TTC549 (cell line): ENCODE measurements around the gene XXYLT1.

Source experiments
- FAIRE-seq: peaks from 2 replicates; lab custom pipeline; 2012; peaks lifted over from hg19 to GRCh38; lab: Jason Lieb, UNC

XXYLT1 gene

GRCh38 chr3:195184716-195185421 lies 86.1 kb downstream of the XXYLT1 start:
- no peak for FAIRE-seq

- no peak for FAIRE-seq
Measured at GRCh38 chr3:195183071-195183776, 87.7 kb downstream of the XXYLT1 start.

DNA sequence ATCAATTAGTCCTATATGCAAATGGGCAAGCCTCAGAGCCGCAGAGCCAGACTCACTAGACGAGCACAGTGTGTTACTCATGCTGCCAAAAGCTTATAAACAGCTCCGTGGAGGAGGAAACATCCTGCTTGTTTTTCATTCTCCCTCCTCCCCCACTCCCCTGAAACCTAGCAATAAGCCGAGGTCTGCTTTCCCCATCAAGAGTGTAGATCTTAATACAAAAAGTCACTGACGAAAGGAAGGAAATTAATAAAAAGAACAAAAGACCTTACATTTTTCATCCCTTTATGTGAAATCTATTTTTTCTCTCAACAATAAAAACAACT lies 88.5 kb downstream of the XXYLT1 start:
- no peak for FAIRE-seq

GRCh38 chr3:195181741-195182469 lies 89.1 kb downstream of the XXYLT1 start:
- FAIRE-seq = no peak

GRCh38 chr3:195181113-195181498 lies 89.9 kb downstream of the XXYLT1 start:
- no peak for FAIRE-seq

DNA sequence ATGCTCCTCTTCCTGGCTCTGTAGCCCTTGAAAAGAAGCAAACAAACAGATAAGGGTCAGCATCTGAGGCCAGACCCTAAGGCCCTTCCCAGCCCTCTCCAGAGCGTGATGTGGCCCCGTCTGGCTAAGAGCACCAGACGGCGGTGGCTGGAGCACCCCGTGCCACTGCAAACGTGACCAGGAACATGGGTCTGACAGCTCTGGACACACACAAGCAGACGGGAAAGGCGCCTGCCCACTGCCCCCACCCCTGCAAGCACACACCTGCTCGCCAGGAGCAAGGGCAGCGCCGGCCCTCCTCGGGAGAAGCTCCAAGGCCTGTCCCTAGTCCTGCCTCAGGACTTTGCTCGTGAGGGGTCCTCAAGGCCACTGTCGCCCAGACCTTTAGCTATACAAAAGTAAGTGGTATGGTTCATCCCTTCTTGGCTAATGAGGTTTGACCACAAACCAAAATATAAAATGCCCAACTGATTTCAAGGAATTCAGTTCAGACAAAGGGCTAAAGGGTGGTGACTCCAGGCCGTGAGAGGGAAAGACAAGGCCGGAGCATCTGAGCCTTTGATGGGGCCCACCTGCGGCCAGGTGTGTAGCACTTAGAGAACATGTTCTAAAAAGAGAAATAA lies 90.4 kb downstream of the XXYLT1 start:
- FAIRE-seq = no peak

- no peak for FAIRE-seq
Measured at GRCh38 chr3:195179776-195180489, 91.0 kb downstream of the XXYLT1 start.

DNA sequence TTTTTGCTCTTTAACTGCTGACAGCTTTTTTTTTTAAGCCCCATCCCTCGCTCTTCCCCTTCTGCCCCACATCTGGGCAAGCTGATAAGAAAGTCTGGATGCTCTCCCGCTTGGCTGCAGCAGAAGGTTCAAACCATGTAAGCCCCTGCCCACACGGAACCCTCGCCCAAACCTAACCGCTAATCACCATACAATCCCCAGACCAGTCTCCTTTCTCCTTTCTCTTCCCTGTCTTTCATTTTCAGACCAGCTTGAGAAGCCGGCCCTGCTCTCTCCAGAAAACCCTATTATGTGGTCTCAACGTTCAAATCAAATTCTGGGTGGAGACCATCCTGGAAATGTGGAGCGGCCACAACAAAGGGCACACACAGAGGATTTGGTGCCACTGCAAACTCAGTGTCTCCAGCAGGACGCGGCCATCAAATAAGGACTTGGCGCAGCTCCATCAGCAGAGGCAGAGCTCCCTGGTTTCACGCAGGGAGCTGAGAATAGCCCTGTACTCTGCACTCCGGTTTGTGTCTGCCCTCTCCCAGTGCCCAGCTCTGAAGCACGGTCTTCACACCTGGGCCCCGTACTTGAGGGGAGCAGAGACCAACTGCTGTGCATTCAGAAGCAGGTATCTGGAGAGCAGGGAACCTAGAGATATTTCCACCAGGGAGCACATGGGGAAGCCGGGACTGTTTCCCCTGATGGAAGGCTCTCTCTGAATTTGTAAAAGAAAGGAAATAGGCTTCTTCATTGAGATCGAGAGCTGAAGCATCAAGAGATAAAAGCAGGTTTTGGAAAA lies 92.6 kb downstream of the XXYLT1 start:
- FAIRE-seq = no peak

- FAIRE-seq = no peak
Measured at GRCh38 chr3:195177422-195178123, 93.4 kb downstream of the XXYLT1 start.

DNA sequence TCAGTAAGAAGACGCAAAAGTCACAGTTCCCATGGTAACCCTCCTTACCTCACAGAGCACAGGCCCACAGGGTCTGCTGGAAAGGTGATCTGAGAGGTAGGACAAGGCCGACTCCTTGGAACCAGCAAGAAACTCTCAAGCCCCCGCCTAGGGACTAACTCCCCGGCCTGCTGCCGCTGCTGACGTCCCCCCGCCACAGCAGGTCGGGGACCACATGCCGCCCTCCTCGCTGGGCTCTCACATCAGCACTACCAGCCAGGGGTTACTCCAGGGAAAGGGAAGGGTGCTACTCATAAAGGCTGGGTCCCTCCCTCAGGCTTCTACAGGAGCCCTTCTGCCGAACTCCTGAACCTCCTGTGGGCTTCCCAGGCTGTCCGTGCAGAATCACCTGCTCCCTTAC lies 94.2 kb downstream of the XXYLT1 start:
- FAIRE-seq = no peak

DNA sequence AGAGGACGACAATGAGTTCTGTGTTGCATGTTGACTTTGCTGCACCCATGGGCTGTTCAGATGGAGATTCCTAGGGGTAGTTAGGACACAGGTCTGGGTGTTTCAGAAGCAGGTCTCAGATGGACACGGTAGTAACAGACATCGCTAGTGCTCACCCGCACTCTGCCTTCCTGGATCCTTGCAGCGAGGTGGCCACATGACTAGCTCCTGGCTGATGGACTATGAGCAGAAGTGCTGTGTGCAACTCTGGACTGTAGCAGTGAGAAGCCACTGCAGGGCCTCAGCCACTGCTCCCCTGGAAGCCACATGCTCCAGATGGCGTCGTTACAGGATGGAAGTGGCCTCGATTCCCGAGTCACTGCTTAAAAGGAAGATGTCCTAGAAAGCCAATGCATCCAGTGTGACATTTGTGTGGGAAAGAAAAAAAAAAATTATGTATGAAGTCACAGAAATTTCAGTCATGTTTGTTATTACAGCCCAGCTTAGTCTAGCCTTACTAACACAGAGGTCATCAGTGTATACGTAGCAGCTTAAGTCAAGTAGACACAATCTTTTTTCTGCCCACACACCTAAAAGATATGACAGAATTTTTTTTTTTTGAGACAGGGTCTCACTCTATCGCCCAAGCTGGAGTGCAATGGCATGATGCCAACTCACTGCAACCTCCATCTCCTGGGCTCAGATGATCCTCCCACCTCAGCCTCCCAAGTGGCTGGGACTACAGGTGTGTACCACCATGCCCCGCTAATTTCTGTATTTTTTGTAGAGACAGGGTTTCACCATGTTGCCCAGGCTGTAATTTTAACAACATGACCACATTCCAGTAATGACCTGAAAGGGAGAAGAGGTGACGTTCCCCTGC lies 95.3 kb downstream of the XXYLT1 start:
- no peak for FAIRE-seq

GRCh38 chr3:195175076-195175475 lies 95.9 kb downstream of the XXYLT1 start:
- FAIRE-seq = no peak

DNA sequence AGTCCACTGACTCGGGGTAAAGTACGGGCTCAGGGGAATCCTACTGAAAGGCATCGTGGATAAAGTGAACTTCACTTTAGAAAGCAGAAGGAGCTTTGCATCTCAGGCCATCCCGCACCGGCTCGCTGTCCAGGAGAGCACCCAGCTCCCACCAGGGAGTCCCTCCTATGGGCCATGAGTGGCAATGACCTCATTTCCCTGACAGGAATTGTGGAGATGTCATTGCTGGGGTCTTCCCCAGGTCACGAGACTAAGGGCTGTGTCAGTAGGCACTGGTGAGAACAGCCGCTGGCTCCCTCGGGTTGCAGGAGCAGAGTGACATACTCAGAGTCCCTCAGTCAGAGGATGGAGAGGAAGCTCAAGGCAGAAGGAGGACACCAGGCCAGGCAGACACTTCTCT lies 97.3 kb downstream of the XXYLT1 start:
- no peak for FAIRE-seq

GRCh38 chr3:195172896-195173295 lies 98.1 kb downstream of the XXYLT1 start:
- FAIRE-seq = no peak

GRCh38 chr3:195172039-195172684 lies 98.8 kb downstream of the XXYLT1 start:
- FAIRE-seq = no peak

GRCh38 chr3:195171093-195171873 lies 99.7 kb downstream of the XXYLT1 start:
- FAIRE-seq = no peak

DNA sequence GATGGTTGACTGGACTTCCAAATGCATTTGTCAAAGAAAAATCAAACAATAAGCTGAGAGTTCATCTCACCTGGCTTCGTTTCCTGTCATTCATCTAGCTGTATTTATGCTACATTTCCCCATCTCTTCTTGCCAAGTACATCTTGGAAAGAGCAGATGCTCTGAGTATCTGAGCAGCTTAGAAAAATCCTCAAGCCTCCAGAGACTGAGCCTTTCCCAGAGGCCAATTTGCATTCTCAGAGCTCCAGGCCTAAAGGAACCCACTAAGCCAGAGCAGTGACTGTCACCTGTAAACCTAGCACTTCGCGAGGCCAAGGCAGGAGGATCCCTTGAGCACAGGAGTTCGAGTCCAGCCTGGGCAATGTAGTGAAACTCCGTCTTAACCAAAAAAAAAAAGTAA lies 100.5 kb downstream of the XXYLT1 start:
- no peak for FAIRE-seq

DNA sequence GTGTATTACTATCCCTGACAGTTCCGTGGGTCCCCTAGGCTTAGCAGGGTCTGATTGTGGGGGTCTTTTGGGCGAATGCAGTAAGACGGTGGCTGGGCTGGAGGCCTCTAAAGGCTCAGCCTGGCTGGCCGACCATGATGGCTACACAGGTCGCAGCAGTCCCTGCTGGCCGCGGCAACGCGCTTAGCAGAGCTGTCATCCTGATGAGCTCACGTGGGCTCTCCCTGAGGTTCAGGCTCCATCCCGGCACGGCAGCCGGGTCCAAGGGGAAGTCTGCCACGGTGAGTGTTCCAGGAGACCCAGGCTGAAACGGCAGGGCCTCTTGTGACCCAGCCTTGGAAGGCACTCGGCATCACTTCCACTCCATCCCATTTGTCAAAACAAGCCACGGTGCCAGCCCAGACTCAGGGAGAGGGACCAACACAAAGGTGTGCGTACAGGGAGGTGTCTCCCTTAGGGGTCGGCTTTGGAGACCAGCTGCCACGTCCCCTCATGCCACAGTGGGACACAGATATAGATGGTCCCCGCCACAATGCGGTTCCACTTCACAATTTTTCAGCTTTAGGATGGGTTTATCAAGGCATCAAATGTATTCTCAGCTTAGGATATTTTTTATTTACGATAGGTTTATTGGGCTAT lies 101.8 kb downstream of the XXYLT1 start:
- FAIRE-seq = no peak
